Activated T-cell treated with anti-CD3 and anti-CD28 coated beads for 1 hour (primary cell): ENCODE data around the gene ABCC4.

Experiments
- DNase-seq: peaks from one replicate; pipeline ENCODE4 v3.0.0-alpha.2; 2020; ENCODE audit warnings: low read depth

The ABCC4 gene

DNA sequence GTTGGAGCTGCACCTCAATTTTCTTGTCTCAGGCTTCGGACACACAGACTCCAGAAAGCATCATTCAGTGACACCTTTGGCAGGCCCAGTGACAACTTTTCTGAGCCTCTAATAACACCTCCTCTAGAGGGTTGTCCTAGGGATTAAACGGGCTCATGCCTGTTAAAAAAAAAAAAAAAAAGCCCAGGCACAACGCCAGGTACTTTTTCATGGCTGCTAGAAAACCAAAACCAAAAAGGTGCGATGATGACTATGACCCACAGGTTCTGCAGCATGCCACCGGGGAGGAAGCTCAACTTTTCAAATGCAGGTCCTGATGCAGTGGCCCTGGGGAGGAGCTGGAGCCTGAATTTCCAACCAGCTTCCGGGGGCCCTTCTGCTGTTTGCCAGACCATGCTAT is 184.2 kb downstream of the ABCC4 start:
- DNase-seq: no peak

GRCh38 chr13:95115525-95115924 is 185.7 kb downstream of the ABCC4 start:
- DNase-seq: no peak

- no peak for DNase-seq
Measured at GRCh38 chr13:95113601-95114000, 187.7 kb downstream of the ABCC4 start.

DNA sequence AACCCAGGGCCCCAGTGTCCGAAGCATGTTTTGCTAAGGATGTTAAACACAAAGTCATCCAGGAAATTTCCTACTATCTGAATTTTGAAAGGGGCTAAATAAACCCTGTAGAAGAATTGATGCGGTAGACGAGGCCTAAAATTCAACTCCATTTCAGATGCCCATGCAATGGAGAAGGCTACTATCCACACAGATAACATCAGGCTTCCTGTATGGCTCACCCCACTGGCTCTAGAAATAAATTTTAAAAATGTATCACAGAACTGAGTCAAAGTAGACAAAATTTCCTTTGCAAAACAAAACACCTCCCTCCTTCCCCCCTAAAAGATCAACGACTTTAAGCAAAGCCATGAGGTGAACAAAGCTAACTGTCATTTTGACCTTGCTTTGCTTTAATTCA is 188.4 kb downstream of the ABCC4 start:
- no peak for DNase-seq

DNA sequence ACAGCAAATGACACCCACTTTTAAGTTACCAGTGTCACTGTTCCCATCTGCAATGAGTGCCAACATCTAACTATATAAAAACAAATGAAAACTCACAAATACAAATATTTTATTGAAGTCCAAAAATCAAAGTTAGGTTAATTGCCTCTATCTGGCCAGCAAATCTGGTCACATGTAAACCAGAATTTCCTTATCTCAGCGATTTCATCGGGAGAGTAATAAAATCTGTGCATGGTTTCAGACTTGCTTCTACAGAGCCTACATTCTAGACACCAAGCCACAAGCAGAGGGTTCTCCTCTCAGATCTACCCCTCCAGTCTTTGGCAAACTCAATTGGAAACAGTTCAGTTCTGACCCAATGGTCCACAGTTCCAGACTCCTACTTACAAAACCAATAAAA is 189.6 kb downstream of the ABCC4 start:
- no peak for DNase-seq

DNA sequence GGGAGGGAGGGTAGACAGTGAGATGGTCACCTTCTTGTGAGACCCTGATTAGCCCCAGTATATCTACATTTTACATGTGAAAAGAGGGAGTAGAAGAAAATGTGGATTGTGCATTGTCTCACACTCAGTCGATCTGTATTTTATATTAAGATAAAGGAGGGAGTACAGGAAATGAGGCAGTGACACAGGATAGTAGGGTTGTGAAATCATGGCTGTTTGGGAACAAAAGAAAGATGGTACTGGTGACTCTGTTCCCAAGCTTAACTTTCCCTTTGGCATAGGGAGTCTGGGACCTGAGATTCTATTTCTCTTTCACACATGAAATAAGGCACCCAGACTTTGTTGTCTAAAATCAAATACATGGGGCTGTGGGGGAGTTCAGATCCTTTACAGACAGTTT is 194.7 kb downstream of the ABCC4 start:
- DNase-seq: no peak

DNA sequence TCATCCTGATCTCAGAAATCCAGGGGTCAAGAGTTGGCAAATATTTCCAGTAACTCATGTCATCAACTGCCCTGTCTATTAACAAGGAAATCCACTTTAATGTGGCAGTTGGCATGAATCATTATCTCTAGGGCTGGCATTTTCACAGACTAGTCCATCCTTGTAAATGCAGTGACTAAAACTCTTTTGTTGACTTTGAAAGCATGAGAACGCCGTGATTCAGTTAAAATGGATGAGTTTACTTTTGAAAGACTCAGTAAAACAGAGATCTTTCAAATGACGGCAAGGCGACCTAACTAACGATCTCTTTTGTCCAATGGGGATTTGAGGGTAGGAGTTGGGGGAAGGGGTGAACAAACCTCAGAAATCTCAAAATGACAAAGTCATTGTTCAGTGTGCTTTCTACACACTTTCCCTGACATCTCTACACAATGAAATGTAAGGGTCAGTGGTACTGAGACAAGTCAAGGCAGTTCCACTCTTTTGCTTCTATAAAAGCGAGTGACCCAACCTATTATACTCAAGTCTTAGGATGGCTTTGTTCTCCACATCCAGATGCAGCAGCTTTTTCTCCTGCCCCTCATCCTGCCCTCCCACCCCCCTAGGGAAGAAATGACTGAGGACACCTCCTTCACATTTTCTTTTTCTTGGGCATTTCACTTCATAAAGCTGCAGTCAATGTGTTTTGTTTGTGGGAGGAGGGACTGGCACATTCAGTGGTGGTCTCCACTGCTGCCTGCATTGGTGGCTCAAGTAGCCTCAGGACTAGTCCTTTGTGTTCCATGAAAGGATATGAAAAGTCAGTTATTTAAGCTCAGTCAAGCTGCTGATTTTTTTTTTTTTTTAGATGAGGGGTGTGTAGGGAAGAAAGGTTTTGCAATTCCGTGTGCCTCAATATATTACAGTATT is 200.5 kb downstream of the ABCC4 start:
- DNase-seq: no peak

DNA sequence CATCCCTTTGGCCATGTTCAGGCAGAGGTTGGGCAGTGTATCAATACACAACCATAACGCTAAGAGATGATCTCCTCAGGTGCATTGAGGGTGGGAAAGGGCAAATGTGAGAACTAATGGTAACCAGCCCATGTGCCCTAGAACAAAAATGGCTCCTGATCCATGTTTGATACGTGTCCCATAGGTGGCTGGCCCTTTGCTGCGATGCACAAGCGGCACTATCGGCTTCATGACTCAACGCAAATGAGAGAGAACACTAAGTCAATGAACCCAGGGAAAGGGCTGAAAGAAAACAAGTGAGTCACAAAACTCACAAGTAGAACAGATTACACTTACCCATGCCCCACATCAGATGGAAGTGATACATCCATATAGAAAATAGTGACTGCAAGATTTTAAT is 201.7 kb downstream of the ABCC4 start:
- DNase-seq: no peak

- DNase-seq: no peak
Measured at GRCh38 chr13:95098916-95099315, 202.3 kb downstream of the ABCC4 start.

DNA sequence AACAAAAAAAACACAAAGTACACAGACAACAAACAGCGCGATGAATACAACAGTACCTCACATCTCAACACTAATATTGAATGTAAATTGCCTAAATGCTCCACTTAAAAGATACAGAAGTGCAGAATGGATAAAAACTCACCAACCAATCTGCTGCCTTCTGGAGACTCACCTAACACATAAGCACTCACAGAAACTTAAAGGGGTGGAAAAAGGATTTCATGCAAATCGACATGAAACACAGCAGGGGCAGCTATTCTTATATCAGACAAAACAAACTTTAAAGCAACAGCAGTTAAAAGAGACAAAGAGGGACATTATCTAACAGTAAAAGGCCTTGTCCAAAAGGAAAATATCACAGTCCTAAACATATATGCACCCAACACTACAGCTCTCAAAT is 209.5 kb downstream of the ABCC4 start:
- DNase-seq: no peak

DNA sequence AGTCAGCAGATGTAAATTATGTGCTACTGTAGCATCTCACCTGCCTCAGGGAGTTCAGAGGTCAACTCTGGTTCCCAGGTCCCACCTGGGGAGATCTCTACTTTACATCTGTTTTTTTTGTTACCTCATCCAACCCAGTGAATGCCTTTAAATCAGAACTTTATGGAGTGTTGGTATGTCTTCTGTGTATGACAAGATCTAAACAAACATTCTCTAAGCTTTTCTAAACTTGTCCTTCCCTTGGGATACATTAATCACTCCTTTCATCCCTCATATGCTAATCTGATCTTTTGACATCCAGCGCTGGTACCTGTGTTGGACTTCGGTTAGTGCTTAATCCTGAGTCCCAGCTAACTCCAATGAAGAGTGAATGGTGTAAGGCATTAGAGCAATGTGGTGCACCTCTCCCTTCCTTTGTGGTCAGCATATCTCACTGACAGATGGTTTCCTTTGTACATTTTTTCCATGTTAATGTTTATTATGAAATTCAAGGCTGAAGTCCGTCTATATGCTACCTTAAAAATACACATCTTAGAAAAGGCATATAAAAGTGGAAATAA is 213.4 kb downstream of the ABCC4 start:
- DNase-seq: no peak

- DNase-seq: no peak
Measured at GRCh38 chr13:95086761-95087160, 214.5 kb downstream of the ABCC4 start.

DNA sequence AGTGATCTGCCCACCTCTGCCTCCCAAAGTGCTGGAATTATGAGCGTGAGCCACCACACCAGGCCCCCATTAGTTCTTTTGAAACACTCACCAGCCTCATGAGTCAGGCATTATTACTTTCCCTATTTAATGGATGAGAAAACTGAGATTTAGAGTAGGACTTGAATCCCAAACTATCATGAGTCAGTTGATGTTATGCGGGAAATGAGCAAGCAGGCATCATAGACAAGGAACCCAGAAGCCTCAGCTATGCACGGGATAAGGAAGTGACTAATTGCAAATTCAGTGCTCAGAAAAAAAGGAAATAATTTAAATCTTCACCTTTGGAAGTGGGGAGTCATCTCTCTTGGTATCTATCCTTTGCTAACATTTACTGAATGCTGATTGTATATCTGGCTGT is 217.5 kb downstream of the ABCC4 start:
- no peak for DNase-seq

DNA sequence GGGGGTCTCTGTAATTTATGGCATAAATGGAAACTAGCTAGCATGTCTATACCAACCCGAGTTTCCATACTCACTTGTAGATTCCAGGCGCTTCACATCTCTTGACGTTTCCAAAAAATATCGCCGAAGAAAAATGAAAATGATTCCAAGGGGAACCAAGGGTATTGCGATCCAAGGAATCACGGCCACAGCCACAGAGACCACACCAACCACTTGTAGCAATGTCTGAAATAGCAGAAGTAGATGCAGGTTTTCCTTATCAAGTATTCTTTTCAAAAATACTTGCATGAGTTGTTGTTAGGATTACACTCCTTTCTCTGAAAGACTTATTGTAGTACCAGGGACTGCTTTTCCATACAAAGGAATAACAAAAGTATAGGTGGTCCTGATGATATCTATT is 218.2 kb downstream of the ABCC4 start:
- no peak for DNase-seq

- DNase-seq: no peak
Measured at GRCh38 chr13:95075506-95075905, 225.7 kb downstream of the ABCC4 start.

- no peak for DNase-seq
Measured at GRCh38 chr13:95074820-95075219, 226.4 kb downstream of the ABCC4 start.

DNA sequence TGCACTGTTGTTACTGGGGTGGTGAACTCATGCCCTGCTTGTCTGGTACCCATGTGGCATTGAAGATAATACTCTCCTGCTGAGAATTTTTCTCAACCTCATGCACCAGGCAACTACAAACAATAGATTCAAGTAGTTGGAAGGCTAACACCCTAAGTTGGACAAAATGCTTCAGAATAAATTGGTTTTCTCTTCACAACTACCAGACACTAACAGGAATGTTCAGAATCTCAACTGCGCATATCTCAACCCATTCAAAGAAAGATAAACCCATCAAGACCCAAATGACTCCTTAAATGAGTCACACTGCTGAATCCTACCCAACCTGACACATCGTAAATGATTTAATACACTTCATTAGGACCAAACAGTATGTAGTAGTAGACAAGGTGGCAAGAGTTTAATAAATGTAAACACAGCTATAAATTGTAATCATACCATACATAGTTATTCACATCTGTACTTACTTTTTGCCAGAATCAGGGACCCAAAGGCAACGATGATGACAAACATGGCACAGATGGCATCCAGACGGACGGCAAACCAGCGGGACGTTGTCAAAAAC is 227.4 kb downstream of the ABCC4 start:
- DNase-seq: no peak

- no peak for DNase-seq
Measured at GRCh38 chr13:95067303-95067702, 233.9 kb downstream of the ABCC4 start.

GRCh38 chr13:95060014-95060519 is 241.2 kb downstream of the ABCC4 start:
- no peak for DNase-seq

DNA sequence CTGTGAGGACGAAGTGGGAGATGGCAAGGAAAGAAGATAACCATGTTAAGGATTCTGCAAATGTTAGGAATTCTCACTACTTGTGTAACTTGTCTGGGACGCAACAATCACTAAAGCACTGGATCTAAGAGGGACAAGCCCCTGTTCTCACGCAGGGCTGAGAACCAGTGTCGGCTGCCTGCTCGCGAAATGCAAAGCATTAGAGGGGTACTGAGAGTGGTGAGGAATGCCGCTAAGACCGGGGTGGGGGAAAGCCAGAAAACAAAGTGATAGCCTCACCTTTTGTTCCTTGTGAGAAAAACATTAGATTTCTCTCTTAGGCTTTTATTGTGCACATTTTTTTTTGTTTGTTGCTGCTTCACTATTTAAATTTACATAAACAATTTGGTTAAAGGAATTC is 241.9 kb downstream of the ABCC4 start:
- DNase-seq: no peak

DNA sequence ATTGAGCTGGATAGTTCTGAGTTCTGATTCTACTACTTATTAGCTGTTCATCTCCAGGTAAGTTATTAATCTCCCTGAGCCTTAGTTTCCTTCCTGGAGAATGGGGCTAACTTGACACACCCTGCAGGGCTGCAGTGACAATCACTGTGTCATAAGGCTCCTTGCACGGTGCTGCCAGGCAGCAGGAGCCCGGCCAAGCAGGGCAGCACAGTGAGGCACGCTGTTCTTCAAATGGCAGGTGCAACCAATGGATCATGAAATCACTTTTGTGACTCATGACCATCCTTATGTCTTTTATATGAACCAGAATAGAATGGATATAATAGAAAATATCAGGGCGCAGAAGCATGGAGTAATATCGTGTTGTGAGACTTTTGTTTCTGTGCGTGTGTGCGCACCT is 242.6 kb downstream of the ABCC4 start:
- no peak for DNase-seq

- no peak for DNase-seq
Measured at GRCh38 chr13:95056266-95056665, 245.0 kb downstream of the ABCC4 start.
